ENCODE measurements around the gene CELF2.

GRCh38 chr10:11330383-11331045 is 312.8 kb downstream of the CELF2 start:
- TF ChIP-seq EZH2 (IDR thresholded peaks at IDR 0.05; ENCODE audit: insufficient read depth, poor library complexity, severe bottlenecking) (no peak), EZH2phosphoT487 (IDR thresholded peaks at IDR 0.05; ENCODE audit: insufficient read depth, low read depth) (no peak)

All from GM23248 (cell line).